ENCODE results near the gene SLC24A2. TPM values are rescaled to one million over a fixed set of nuclear protein-coding genes. Genes with fewer than 3 reads are reported as not detected.

The SLC24A2 gene
- total and polyA plus RNA-seq, 2 of the 8 experiments (the other 6 are each of a cell fraction or from before 2014, with no cell fraction given): 2.8 to 6.5 TPM

DNA sequence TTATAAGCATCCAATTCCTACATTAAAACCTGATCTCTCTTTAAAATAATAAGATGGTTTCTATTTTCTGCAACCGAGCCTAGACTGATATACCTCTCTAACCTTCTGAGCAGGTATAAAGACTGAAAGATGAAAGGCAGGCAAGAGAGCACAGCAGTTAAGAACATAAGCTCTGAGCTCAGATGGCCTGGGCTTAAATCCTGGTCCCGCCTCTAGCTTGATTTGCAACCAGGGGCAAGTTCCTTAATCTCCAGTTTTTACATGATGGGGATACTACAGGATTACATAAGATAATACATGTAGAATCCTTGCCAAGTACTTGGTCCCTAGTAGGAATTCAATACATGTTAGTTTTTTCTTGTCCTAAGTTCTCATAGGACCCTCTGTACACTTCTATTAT, 33.9 kb downstream of the SLC24A2 start:
- no peak overlapping the region for H3K4me2 ChIP-seq (ENCODE audit: insufficient read depth in 1 of 2, low read depth in 2 of 2, low read length in 2 of 2)
- H3K56ac ChIP-seq (replicated peaks; ENCODE audit: insufficient read length, low read depth, low read length): no peak overlapping the region
- CTCF ChIA-PET (ENCODE audit: partially characterized antibody): interaction anchor here (0.7 to 1.0 kb wide), 3 partner anchors 15 to 36 kb away, joined by 3 read pairs; no protein-coding TSS in a partner anchor
- no peak overlapping the region for H3K14ac ChIP-seq (ENCODE audit: insufficient read length)
- H3K9me3 ChIP-seq (ENCODE audit: insufficient read depth in 2 of 2, low read depth in 1 of 2, low read length in 1 of 2): no peaks in the 10 kb centered on the region; a peak in 1 of 4 replicates
- no peaks in the 10 kb centered on the region; the same call in 1 of the 2 replicates for H3K23me2 ChIP-seq (ENCODE audit: low read depth, low read length)
- no peak overlapping the region for H2AK5ac ChIP-seq (ENCODE audit: low read depth, low read length)
- no peak overlapping the region for H3K27ac ChIP-seq (ENCODE audit: low read depth, low read length)
- H4K20me1 ChIP-seq (replicated peaks in 1 of 2; ENCODE audit: control insufficient read depth in 1 of 2, insufficient read depth in 2 of 2, low read length in 2 of 2): no peaks in the 10 kb centered on the region
- no peak overlapping the region for H2AFZ ChIP-seq (ENCODE audit: low read length)
- H3K9ac ChIP-seq (replicated peaks in 1 of 4; ENCODE audit: extremely low read depth in 1 of 4, low read depth in 3 of 4, low read length in 3 of 4): no peak overlapping the region
- H3K18ac ChIP-seq (ENCODE audit: extremely low read depth, low read length): no peak overlapping the region
- no peaks in the 10 kb centered on the region for H3K36me3 ChIP-seq (ENCODE audit: control insufficient read depth in 2 of 4, insufficient read depth in 4 of 4, low read length in 3 of 4)
- H2BK120ac ChIP-seq (replicated peaks; ENCODE audit: low read depth, low read length): no peak overlapping the region
- no peak overlapping the region for H3K4ac ChIP-seq (replicated peaks; ENCODE audit: insufficient read length, low read depth, low read length)
- no peak overlapping the region for H3K23ac ChIP-seq (ENCODE audit: insufficient read length)
- H2BK20ac ChIP-seq (ENCODE audit: low read length): no peak overlapping the region
- 77% methylated on average over 2 of the region's 2 CpGs; no CpG with 5 or more reads in 1 of the 2 experiments for WGBS, 2 experiments (ENCODE audit: extremely low coverage in 1 of 2, insufficient coverage in 1 of 2, insufficient read length in 1 of 2, insufficient replicate concordance in 2 of 2, low coverage in 1 of 2, low lambda C conversion rate in 2 of 2, missing lambda C conversion rate in 1 of 2)
- H2BK12ac ChIP-seq (ENCODE audit: low read depth, low read length): no peak overlapping the region
- DNase-seq (ENCODE audit: low read depth in 1 of 2, low spot score in 2 of 2): no peak
- no peak for FAIRE-seq
- H3K79me2 ChIP-seq (ENCODE audit: control insufficient read depth in 1 of 2, insufficient read depth in 2 of 2, low read length in 2 of 2): no peaks in the 10 kb centered on the region
- no peak overlapping the region for H2BK5ac ChIP-seq (ENCODE audit: low read depth, low read length)
- POLR2A ChIA-PET (ENCODE audit: partially characterized antibody): no interaction called here
- no peaks in the 10 kb centered on the region; the same call in 1 of the 2 replicates for H3K79me1 ChIP-seq (ENCODE audit: low read depth, low read length)
- H2BK15ac ChIP-seq (ENCODE audit: low read length): no peak overlapping the region
- H3K4me3 ChIP-seq (ENCODE audit: extremely low read depth in 1 of 4, insufficient read depth in 2 of 4, low read depth in 3 of 4, low read length in 4 of 4): no peak overlapping the region
- no peaks in the 10 kb centered on the region for H3K4me1 ChIP-seq (replicated peaks in 1 of 4; ENCODE audit: control insufficient read depth in 3 of 4, insufficient read depth in 4 of 4, low read length in 3 of 4)
- no peak overlapping the region for H4K5ac ChIP-seq (ENCODE audit: insufficient read length, low read depth, low read length)
- H3K27me3 ChIP-seq (replicated peaks in 1 of 4; ENCODE audit: control insufficient read depth in 3 of 4, extremely low read depth in 1 of 4, insufficient read depth in 3 of 4, low read length in 3 of 4): no peaks in the 10 kb centered on the region
- no peak overlapping the region for H4K91ac ChIP-seq (replicated peaks; ENCODE audit: insufficient read length, low read length)
- no peak overlapping the region for H4K8ac ChIP-seq (ENCODE audit: extremely low read depth, insufficient read depth, low read length)
- TF ChIP-seq SIX5 (IDR thresholded peaks at IDR 0.05; ENCODE audit: low read depth, low read length): no peak
- TF ChIP-seq NRF1 (IDR thresholded peaks at IDR 0.05; ENCODE audit: low read depth, low read length): no peak
- no peak for TF ChIP-seq GABPA (IDR thresholded peaks at IDR 0.05; ENCODE audit: borderline replicate concordance, insufficient read depth, low read length)
